HepG2 (cell line): ENCODE data around the gene OLFM2. TPM values are rescaled to one million over a fixed set of nuclear protein-coding genes. Genes with fewer than 3 reads are reported as not detected.

Experiments used
- BATF2 ChIP-seq: sonication (generic); formaldehyde crosslinking; IDR thresholded peaks from 2 replicates; pipeline ENCODE4 v1.8.0; 2022; ENCODE audit warnings: mild to moderate bottlenecking, missing genetic modification reagents, moderate library complexity
- FOXO1 ChIP-seq: sonication (generic); formaldehyde crosslinking; IDR thresholded peaks from 2 replicates; pipeline ENCODE4 v1.4.0; 2020; ENCODE audit warnings: missing genetic modification reagents
- HNRNPUL1 ChIP-seq: fragments of 200-400 bp; formaldehyde crosslinking; IDR thresholded peaks from 2 replicates; pipeline ENCODE4 v1.6.1; 2017; ENCODE audit warnings: low read depth, mild to moderate bottlenecking, low read length, moderate library complexity
- IKZF1 ChIP-seq: fragments of 450-650 bp; IDR thresholded peaks from 2 replicates; pipeline ENCODE4 v1.7.1; 2016
- JUN ChIP-seq: sonication (generic); formaldehyde crosslinking; IDR thresholded peaks from 2 replicates; pipeline ENCODE4 v1.4.0; 2020; ENCODE audit warnings: mild to moderate bottlenecking, missing genetic modification reagents
- SNAPC2 ChIP-seq: sonication (generic); formaldehyde crosslinking; IDR thresholded peaks from 2 replicates; pipeline ENCODE4 v1.8.1; 2022; ENCODE audit warnings: mild to moderate bottlenecking, missing genetic modification reagents
- STAG1 ChIP-seq: sonication (generic); formaldehyde crosslinking; IDR thresholded peaks from 2 replicates; pipeline ENCODE4 v1.4.0; 2020; ENCODE audit warnings: missing genetic modification reagents
- YEATS4 ChIP-seq: sonication (generic); formaldehyde crosslinking; IDR thresholded peaks from 2 replicates; pipeline ENCODE4 v1.4.0; 2020; ENCODE audit warnings: missing genetic modification reagents, borderline replicate concordance
- ZBTB37 ChIP-seq: sonication (generic); formaldehyde crosslinking; IDR thresholded peaks from 2 replicates; pipeline ENCODE4 v1.4.0; 2020; ENCODE audit warnings: mild to moderate bottlenecking, missing genetic modification reagents
- ZBTB43 ChIP-seq: sonication (generic); formaldehyde crosslinking; conservative IDR thresholded peaks from 2 replicates; pipeline ENCODE4 v1.4.0; 2020; ENCODE audit warnings: missing genetic modification reagents
- ZEB1 ChIP-seq: IDR thresholded peaks from 2 replicates; pipeline ENCODE4 v1.6.1; 2012; ENCODE audit warnings: mild to moderate bottlenecking, low read depth, inconsistent platforms; ENCODE audit not compliant: insufficient replicate concordance
- ZGPAT ChIP-seq: IDR thresholded peaks from 2 replicates; pipeline ENCODE4 v1.6.1; 2016; ENCODE audit warnings: mild to moderate bottlenecking
- ZNF10 ChIP-seq: sonication (generic); formaldehyde crosslinking; IDR thresholded peaks from 2 replicates; pipeline ENCODE4 v1.4.0; 2020; ENCODE audit warnings: mild to moderate bottlenecking, low read depth, missing genetic modification reagents, borderline replicate concordance
- ZNF562 ChIP-seq: sonication (generic); formaldehyde crosslinking; IDR thresholded peaks from 2 replicates; pipeline ENCODE4 v1.8.0; 2022; ENCODE audit warnings: missing genetic modification reagents, borderline replicate concordance
- ZNF605 ChIP-seq: sonication (generic); formaldehyde crosslinking; IDR thresholded peaks from 2 replicates; pipeline ENCODE4 v1.8.0; 2022; ENCODE audit warnings: mild to moderate bottlenecking, missing genetic modification reagents
- ZNF737 ChIP-seq: sonication (generic); formaldehyde crosslinking; IDR thresholded peaks from 2 replicates; pipeline ENCODE4 v1.5.0; 2020; ENCODE audit warnings: missing genetic modification reagents, mild to moderate bottlenecking, borderline replicate concordance
- ZNF770 ChIP-seq: sonication (generic); formaldehyde crosslinking; IDR thresholded peaks from 2 replicates; pipeline ENCODE4 v1.5.0; 2020; ENCODE audit warnings: mild to moderate bottlenecking, missing genetic modification reagents
- ZNF773 ChIP-seq: sonication (generic); formaldehyde crosslinking; IDR thresholded peaks from 2 replicates; pipeline ENCODE4 v1.4.0; 2020; ENCODE audit warnings: missing genetic modification reagents, borderline replicate concordance
- ZNF777 ChIP-seq: sonication (generic); formaldehyde crosslinking; IDR thresholded peaks from 2 replicates; pipeline ENCODE4 v1.4.0; 2020; ENCODE audit warnings: missing genetic modification reagents
- ZNF891 ChIP-seq: sonication (generic); formaldehyde crosslinking; IDR thresholded peaks from 2 replicates; pipeline ENCODE4 v1.5.0; 2020; ENCODE audit warnings: mild to moderate bottlenecking, missing genetic modification reagents
- ZSCAN9 ChIP-seq: IDR thresholded peaks from 2 replicates; pipeline ENCODE4 v1.6.1; 2016; ENCODE audit warnings: borderline replicate concordance
- polyA plus RNA-seq, 8 experiments: library from polyadenylated mRNA; depleted of rRNA in 3 of 8; stranded (reverse) in 7 of 8; unstranded in 1 of 8; fragments of >200 nt; fragmentation: Illumina TruSeq in 4 of 8; extraction: Trizol in 4 of 8; gene quantifications; 2 replicates each; pipeline versions ENCODE4 v1.2.1 to v1.2.3, GENCODE V29; 2011 to 2016; ENCODE audit warnings: low read depth in 4 of 8, missing spikeins in 1 of 8, mixed read lengths in 1 of 8; ENCODE audit not compliant: insufficient read depth in 1 of 8
- total RNA-seq, 5 experiments: library from RNA; depleted of rRNA; stranded (reverse); fragments of >200 nt; fragmentation: Illumina TruSeq; extraction: Trizol; gene quantifications; 2 replicates each; pipeline ENCODE4 v1.2.3, GENCODE V29; 2016; ENCODE audit warnings: low read depth in 1 of 5
- TF ChIP-seq, protein P1 (sequence below): sonication (generic); formaldehyde crosslinking; conservative IDR thresholded peaks from 2 replicates; pipeline ENCODE4 v1.8.1; 2023; ENCODE audit warnings: missing genetic modification reagents

Gene OLFM2
- total and polyA plus RNA-seq, 2 of the 13 experiments (the other 11 are each of a cell fraction or from before 2014, with no cell fraction given) = 0.20 to 0.51 TPM

DNA sequence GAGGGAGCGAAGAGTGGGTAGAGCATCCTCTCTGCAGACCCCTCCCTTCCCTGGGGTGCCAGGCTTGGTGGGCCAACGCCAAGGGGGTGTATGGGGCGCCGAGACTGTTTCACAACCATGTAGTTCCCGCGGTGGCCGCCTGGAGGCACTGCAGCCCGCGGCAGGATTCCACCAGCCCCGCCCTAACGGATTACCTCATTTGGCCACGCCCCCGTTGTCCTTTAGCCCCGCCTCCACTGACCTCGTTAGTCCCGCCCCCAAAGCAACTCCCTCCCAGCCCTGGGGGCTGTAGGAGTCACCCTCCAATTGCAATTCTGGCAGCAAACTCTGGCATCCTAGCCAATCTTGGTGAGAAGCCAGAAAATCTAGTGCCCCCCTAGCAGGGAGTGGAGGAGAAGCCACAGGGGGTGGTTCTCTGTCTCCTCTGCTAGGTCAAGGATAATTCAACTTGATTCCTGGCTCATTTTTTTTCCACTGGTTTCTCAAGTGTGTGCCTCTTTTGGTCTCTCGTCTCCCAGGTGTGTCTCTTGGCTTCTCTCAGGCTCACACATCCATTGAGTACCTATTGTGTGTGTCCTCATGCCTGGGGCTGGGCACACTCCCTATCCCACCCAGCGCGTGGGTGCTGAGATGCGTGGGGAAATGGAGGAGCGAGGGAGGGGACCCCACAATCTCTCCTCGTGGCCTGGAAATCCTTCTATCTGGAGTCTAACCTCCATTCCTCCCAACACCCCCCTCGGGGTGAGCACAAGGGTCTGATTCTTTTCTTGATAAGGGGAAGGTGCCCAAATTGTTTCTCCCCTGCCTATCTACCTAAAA lies 2.0 kb downstream of the OLFM2 start (continued):
- TF ChIP-seq ZSCAN9 (CRISPR knock-in tag) (no peak), ZNF770 (CRISPR knock-in tag) (no peak), ZGPAT (CRISPR knock-in tag) (no peak), FOXO1 (CRISPR knock-in tag) (no peak), ZNF891 (no peak), STAG1 (CRISPR knock-in tag) (peak; percentile 86), ZNF737 (CRISPR knock-in tag) (no peak), ZBTB37 (CRISPR knock-in tag) (no peak), BATF2 (CRISPR knock-in tag) (no peak), ZBTB43 (CRISPR knock-in tag) (no peak), ZNF562 (CRISPR knock-in tag) (no peak), SNAPC2 (CRISPR knock-in tag) (no peak), IKZF1 (no peak), ZNF605 (CRISPR knock-in tag) (no peak), HNRNPUL1 (no peak), ZNF773 (CRISPR knock-in tag) (no peak), ZEB1 (no peak), YEATS4 (no peak), JUN (0 out of 2 replicates have a peak, but pooled peaks have one; percentile 42), ZNF777 (CRISPR knock-in tag) (no peak), ZNF10 (CRISPR knock-in tag) (no peak)
- TF ChIP-seq, protein P1, sequence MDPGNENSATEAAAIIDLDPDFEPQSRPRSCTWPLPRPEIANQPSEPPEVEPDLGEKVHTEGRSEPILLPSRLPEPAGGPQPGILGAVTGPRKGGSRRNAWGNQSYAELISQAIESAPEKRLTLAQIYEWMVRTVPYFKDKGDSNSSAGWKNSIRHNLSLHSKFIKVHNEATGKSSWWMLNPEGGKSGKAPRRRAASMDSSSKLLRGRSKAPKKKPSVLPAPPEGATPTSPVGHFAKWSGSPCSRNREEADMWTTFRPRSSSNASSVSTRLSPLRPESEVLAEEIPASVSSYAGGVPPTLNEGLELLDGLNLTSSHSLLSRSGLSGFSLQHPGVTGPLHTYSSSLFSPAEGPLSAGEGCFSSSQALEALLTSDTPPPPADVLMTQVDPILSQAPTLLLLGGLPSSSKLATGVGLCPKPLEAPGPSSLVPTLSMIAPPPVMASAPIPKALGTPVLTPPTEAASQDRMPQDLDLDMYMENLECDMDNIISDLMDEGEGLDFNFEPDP (CRISPR knock-in tag) = no peak
